PFSK-1 (cell line): ENCODE data around the gene PTH1R.

Source experiments
- FOXP2 ChIP-seq: optimal IDR thresholded peaks from 2 replicates; pipeline ENCODE3; 2011; ENCODE audit warnings: borderline replicate concordance, control low read depth, inconsistent platforms; ENCODE audit not compliant: insufficient read depth; ENCODE audit errors: extremely low read length, extremely low read depth
- POLR2AphosphoS5 ChIP-seq: IDR thresholded peaks from 2 replicates; pipeline ENCODE4 v1.6.1; 2012; ENCODE audit warnings: low read depth, mild to moderate bottlenecking, control low read depth, low read length, moderate library complexity
- SIN3A ChIP-seq: IDR thresholded peaks from 2 replicates; pipeline ENCODE4 v1.6.1; 2012; ENCODE audit warnings: mild to moderate bottlenecking, low read length, moderate library complexity, borderline replicate concordance; ENCODE audit not compliant: insufficient read depth
- TAF1 ChIP-seq: IDR thresholded peaks from 2 replicates; pipeline ENCODE4 v1.6.1; 2012; ENCODE audit warnings: low read length, control low read depth, borderline replicate concordance; ENCODE audit not compliant: insufficient read depth
- TF ChIP-seq, protein P1 (sequence below), 2 experiments: IDR thresholded peaks; 2 replicates each; pipeline versions ENCODE4 v1.6.1 to v1.8.0; 2011 to 2012; ENCODE audit warnings: low read depth in 2 of 2, low read length in 2 of 2, control low read depth in 1 of 2, inconsistent platforms in 1 of 2, mild to moderate bottlenecking in 1 of 2, moderate library complexity in 1 of 2; ENCODE audit not compliant: insufficient read depth in 1 of 2

PTH1R gene

DNA sequence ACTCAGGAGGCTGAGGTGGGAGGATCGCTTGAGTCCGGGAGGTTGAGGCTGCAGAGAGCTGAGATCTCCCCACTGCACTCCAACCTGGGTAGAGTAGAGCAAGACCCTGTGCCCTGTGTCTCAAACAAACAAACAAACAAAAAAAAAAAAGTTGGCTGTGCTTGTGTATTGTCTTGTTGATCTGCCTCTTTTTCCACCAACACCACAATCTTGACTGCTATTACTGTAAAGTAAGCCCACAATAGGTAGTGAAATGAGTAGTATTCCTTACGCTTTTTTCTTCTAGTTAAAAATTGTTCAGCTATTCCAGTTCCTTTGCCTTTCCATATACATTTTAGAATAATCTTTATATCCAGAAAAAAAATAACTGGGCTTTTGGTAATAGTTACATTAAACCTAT, 35.5 kb downstream of the PTH1R start:
- TF ChIP-seq SIN3A (no peak), POLR2AphosphoS5 (no peak), TAF1 (no peak), FOXP2 (no peak)
- TF ChIP-seq, protein P1, sequence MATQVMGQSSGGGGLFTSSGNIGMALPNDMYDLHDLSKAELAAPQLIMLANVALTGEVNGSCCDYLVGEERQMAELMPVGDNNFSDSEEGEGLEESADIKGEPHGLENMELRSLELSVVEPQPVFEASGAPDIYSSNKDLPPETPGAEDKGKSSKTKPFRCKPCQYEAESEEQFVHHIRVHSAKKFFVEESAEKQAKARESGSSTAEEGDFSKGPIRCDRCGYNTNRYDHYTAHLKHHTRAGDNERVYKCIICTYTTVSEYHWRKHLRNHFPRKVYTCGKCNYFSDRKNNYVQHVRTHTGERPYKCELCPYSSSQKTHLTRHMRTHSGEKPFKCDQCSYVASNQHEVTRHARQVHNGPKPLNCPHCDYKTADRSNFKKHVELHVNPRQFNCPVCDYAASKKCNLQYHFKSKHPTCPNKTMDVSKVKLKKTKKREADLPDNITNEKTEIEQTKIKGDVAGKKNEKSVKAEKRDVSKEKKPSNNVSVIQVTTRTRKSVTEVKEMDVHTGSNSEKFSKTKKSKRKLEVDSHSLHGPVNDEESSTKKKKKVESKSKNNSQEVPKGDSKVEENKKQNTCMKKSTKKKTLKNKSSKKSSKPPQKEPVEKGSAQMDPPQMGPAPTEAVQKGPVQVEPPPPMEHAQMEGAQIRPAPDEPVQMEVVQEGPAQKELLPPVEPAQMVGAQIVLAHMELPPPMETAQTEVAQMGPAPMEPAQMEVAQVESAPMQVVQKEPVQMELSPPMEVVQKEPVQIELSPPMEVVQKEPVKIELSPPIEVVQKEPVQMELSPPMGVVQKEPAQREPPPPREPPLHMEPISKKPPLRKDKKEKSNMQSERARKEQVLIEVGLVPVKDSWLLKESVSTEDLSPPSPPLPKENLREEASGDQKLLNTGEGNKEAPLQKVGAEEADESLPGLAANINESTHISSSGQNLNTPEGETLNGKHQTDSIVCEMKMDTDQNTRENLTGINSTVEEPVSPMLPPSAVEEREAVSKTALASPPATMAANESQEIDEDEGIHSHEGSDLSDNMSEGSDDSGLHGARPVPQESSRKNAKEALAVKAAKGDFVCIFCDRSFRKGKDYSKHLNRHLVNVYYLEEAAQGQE (IDR thresholded peaks at IDR 0.05; ENCODE audit: insufficient read depth in 1 of 2, low read depth in 2 of 2, low read length in 2 of 2) = no peak

DNA sequence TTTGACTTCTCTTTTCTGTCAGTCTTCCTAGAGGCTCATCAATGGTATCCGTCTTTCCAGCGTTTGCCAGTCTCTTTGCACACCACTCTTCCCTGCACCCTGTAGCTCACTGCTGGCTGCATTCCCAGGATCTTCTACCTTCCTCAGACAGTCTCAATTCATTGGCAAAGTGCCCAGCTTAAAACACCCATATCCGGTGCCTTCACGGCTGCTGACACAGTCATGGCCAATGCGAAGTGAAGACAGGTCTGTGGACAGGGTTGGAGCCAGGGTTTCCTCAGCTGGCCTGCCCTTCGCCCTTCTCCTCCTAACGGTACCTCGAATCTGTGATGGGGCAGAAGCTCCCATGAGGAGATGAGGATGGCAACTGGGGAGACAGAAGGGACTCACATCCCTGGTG, 36.1 kb downstream of the PTH1R start:
- no peak for TF ChIP-seq TAF1
- peak; percentile 45; the same call in 1 of the 2 replicates for TF ChIP-seq POLR2AphosphoS5

DNA sequence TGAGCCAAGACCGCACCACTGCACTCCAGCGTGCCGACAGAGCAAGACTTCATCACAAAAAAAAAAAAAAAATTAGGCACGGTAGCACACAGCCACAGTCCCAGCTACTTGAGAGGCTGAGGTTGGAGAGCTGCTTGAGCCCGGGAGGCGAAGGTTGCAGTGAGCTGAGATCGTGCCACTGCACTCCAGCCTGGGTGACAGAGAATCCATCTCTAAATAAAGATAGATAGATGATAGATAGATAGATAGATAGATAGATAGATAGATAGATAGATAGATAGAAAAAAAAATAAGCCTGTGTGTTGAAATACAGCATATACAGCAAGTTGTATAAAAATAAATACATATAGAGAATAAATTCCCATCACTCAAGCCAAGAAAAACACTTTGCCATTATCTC, 37.3 kb downstream of the PTH1R start:
- TF ChIP-seq FOXP2 (no peak), POLR2AphosphoS5 (no peak), SIN3A (no peak), TAF1 (no peak)
- TF ChIP-seq, protein P1 (IDR thresholded peaks at IDR 0.05; ENCODE audit: insufficient read depth in 1 of 2, low read depth in 2 of 2, low read length in 2 of 2) = no peak

DNA sequence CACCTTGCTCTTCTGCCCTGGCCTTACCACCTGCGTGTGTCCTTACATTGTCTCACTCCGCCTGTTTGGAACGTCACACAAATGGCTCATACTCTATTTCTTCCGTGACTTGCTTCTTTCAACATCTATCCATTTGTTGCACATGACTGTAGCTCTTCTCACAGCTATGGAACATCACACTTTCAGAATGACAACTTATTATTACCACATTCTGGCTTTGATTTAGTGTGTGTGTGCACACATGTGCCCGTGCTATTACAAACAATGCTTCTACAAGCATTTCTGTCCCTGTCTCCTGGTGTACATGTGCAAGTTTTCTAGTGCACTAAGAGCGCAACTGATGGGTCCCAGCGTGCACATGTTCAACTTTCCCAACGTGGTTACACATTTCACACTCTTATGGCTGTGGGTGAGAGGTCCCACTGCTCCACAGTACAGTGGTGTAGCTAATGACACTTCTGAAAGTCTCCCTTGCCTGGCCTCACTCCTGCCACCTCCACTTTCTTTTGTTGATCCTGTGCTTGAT, 37.8 kb downstream of the PTH1R start:
- TF ChIP-seq POLR2AphosphoS5 (no peak), TAF1 (no peak), SIN3A (no peak), FOXP2 (no peak)
- TF ChIP-seq, protein P1 (IDR thresholded peaks at IDR 0.05; ENCODE audit: insufficient read depth in 1 of 2, low read depth in 2 of 2, low read length in 2 of 2) = no peak

DNA sequence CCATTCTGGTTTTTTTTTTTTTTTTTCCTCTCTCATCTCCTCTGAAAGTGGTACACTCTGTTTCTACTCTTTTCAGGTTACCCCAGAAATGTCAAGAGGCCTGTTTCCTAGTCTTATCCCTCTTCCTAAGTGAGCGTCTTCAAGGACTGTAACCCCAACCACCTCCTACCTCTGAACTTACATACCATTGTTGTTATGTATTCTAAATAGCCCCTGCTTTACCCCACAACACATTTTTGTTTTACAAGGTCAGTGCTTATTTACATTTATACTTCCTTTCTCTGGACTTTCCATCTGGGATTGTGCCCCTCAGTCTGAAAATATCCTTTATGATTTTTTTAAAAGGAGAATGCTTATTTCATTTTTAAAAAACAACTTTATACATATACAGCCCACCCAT, 38.8 kb downstream of the PTH1R start:
- no peak for TF ChIP-seq FOXP2
- no peak for TF ChIP-seq POLR2AphosphoS5
- TF ChIP-seq SIN3A = no peak
- TF ChIP-seq, protein P1 (IDR thresholded peaks at IDR 0.05; ENCODE audit: insufficient read depth in 1 of 2, low read depth in 2 of 2, low read length in 2 of 2) = no peak
- TF ChIP-seq TAF1 = no peak
